Islet of Langerhans (tissue), 1 donor: ENCODE data around the gene SPDYE5.

Experiments used
- FAIRE-seq: peaks from one replicate; lab custom pipeline; 2011; peaks lifted over from hg19 to GRCh38; lab: Jason Lieb, UNC

The SPDYE5 gene

DNA sequence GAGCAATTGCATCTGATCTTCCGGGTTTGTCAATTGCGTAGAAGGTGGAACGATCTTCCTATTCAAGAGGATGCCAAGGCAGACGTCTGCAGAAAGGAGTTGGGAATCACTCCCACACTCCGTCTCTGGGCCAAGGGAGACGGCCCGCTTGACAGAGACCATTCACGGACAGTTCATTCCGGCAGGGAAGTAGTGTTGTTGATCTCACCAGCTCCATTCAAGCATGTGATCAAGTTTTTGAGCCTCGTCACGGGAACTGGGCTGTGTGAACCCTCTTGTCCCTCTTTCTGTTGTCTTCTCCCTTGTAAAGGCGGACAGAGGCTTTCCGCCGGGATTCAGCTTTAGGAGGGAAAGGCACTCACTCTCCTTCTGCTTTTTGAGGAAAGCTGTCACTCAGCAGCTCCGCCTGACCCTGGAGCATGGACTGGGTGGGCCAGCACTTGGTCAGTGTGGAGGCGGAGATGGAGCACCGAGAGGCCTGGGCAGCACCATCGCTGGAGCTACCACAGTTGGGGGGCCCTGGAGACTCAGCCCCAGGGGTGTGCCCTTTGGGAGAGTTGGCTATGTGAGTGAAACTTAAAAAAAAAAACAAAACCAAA lies 44.9 kb downstream of the SPDYE5 start:
- no peak for FAIRE-seq

DNA sequence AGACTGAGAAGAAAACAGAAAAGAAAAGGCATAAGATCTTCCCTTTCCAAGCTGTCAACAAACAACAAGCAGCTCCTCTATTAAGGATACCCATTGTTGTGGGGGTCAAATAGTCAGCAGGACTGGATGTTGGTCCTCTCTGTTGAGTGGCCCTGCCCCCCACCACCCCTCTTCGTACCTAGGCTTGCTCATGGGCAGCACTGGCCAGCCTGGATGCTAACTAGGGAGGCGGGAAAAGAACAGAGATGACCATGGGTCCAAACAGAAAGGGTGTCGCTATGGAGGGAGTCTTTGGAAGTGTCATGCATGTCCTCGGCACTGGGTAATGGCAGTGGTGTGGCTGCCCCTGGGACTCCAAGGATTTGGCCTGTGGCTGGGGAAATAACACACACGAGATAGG lies 45.6 kb downstream of the SPDYE5 start:
- no peak for FAIRE-seq

DNA sequence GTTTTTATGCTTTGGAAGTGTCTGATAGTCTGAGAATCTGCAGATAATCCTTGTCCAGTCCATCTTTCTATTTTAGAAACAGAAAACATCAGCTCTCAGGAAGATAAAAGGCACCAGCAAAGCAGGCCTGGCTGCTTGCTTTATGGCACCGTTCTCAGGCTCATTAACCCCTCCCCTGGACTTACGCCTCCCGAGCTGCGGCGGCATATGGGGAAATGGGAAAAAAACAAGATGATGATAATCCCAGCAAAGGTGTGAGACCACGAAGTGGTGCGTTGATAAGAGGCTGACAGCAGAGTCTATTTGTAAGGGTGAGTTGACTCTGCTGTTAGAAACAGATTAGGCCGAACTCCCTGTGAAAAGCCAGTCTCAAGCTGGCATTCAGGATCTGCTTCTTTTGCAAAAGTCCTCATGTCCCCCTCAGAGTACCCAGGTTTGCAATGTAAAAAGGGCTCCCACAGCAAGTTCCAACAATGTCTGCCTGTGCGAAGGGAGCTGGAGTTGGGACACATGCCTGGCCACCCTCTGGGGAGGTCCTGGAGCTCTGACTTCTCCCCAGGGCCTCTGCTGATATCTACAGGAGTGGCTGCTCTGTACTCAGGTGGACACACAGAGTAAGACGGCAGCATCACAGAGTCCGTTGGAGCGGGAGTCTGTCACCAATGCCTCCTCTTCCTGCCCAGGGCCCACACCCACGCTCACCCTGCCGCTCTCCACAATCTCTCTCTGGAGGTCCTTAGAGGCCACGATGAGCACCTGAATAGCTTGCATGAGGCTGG lies 54.3 kb downstream of the SPDYE5 start:
- FAIRE-seq = no peak
